HCT116 (cell line): Measurements from ENCODE around the gene LIX1. TPM values are rescaled to one million over a fixed set of nuclear protein-coding genes. Genes with fewer than 3 reads are reported as not detected.

Experiments used
- ATAC-seq: fragments of 200-7000 bp; cut with Tn5 transposase; 2 replicates; pipeline ENCODE4 v1.9.1; 2020; ENCODE audit warnings: mild to moderate bottlenecking, moderate library complexity
- BruUV-seq: library from RNA; stranded (reverse); fragments of 400-500 nt; replicated peaks from 2 replicates; lab custom pipeline; 2021; lab: Mats Ljungman, UMichigan
- CTCF ChIA-PET: fragments of 300-600 bp; sonication (Branson Sonifier 250); formaldehyde crosslinking; loops from one replicate; lab custom pipeline; 2021; ENCODE audit warnings: antibody characterized with exemption; lab: Charles Lee
- POLR2A ChIA-PET: fragments of 300-600, 350-600 bp; sonication (Branson Sonifier 250); formaldehyde crosslinking; loops from one replicate; lab custom pipeline; 2021; ENCODE audit warnings: antibody characterized with exemption; lab: Charles Lee
- RAD21 ChIA-PET, 2 experiments: fragments of 300-600 bp; sonication (Branson Sonifier 250); formaldehyde crosslinking; loops; one replicate each; lab custom pipeline; 2023; ENCODE audit warnings: low total read pairs in 2 of 2; ENCODE audit not compliant: uncharacterized antibody in 2 of 2, unreplicated experiment in 2 of 2, low non-redundant PET in 1 of 2; lab: Charles Lee
- DNase-seq: peaks from one replicate; pipeline ENCODE4 v3.0.0-alpha.2; 2010; ENCODE audit warnings: low read depth, low spot score
- H2AFZ ChIP-seq: fragments of 200-600 bp; shearing (Covaris generic), sonication (generic); 2 replicates; pipeline ENCODE4 v1.6.1; 2017; ENCODE audit warnings: low read depth, mixed run types, mixed read lengths, antibody characterized with exemption, low read length; ENCODE audit not compliant: poor library complexity, severe bottlenecking
- H3K27ac ChIP-seq: 2 replicates; pipeline ENCODE4 v1.5.1; 2012; ENCODE audit warnings: low read depth, low read length
- H3K27me3 ChIP-seq: fragments of 200-600 bp; sonication (generic); 2 replicates; pipeline ENCODE4 v1.6.1; 2016; ENCODE audit warnings: mixed run types, low read length, mixed read lengths; ENCODE audit not compliant: insufficient read depth
- H3K36me3 ChIP-seq, 2 experiments: fragments of 200-500 bp in 1 of 2; fragments of 200-600 bp in 1 of 2; sonication (Bioruptor generic) in 1 of 2; sonication (generic) in 1 of 2; 2 replicates each; pipeline versions ENCODE4 v1.5.1 to v1.6.1; 2014 to 2016; ENCODE audit warnings: low read length in 2 of 2, inconsistent platforms in 1 of 2, mixed read lengths in 1 of 2, mixed run types in 1 of 2; ENCODE audit not compliant: insufficient read depth in 2 of 2, control insufficient read depth in 1 of 2
- H3K4me1 ChIP-seq, 2 experiments: fragments of 200-600 bp in 1 of 2; sonication (generic) in 1 of 2; 2 replicates each; pipeline versions ENCODE4 v1.5.1 to v1.6.1; 2012 to 2017; ENCODE audit warnings: low read length in 2 of 2, inconsistent platforms in 1 of 2, mild to moderate bottlenecking in 1 of 2, mixed read lengths in 1 of 2, mixed run types in 1 of 2, moderate library complexity in 1 of 2; ENCODE audit not compliant: insufficient read depth in 2 of 2, control insufficient read depth in 1 of 2
- H3K4me2 ChIP-seq: fragments of 200-600 bp; sonication (generic); 2 replicates; pipeline ENCODE4 v1.6.1; 2017; ENCODE audit warnings: mixed run types, low read length, mixed read lengths
- H3K4me3 ChIP-seq, 2 experiments: fragments of 200-600 bp in 1 of 2; sonication (generic) in 1 of 2; replicated peaks in 1 of 2; 2 replicates each; pipeline ENCODE4 v1.5.1; 2011 to 2016; ENCODE audit warnings: low read length in 2 of 2, control low read depth in 1 of 2, low read depth in 1 of 2, mild to moderate bottlenecking in 1 of 2, mixed read lengths in 1 of 2, mixed run types in 1 of 2
- H3K79me2 ChIP-seq: fragments of 200-600 bp; sonication (generic); 2 replicates; pipeline ENCODE4 v1.6.1; 2017; ENCODE audit warnings: mild to moderate bottlenecking, mixed run types, low read length, moderate library complexity, mixed read lengths; ENCODE audit not compliant: insufficient read depth
- H3K9ac ChIP-seq: fragments of 200-600 bp; sonication (generic); 2 replicates; pipeline ENCODE4 v1.6.1; 2016; ENCODE audit warnings: low read length, mixed read lengths
- H3K9me2 ChIP-seq: fragments of 200-600 bp; sonication (generic), shearing (Covaris generic); 2 replicates; pipeline ENCODE4 v1.6.1; 2017; ENCODE audit warnings: mixed run types, mild to moderate bottlenecking, moderate library complexity; ENCODE audit not compliant: insufficient read depth
- H3K9me3 ChIP-seq, 2 experiments: fragments of 200-500 bp in 1 of 2; fragments of 200-600 bp in 1 of 2; sonication (Bioruptor generic) in 1 of 2; sonication (generic) in 1 of 2; 2 replicates each; pipeline ENCODE4 v1.6.1; 2014 to 2017; ENCODE audit warnings: low read length in 2 of 2, mixed read lengths in 2 of 2, inconsistent platforms in 1 of 2, low read depth in 1 of 2, mild to moderate bottlenecking in 1 of 2, mixed run types in 1 of 2, moderate library complexity in 1 of 2; ENCODE audit not compliant: control insufficient read depth in 1 of 2, insufficient read depth in 1 of 2
- H4K20me1 ChIP-seq: fragments of 200-600 bp; sonication (generic), shearing (Covaris generic); 2 replicates; pipeline ENCODE4 v1.6.1; 2017; ENCODE audit warnings: mixed run types, mild to moderate bottlenecking, moderate library complexity; ENCODE audit not compliant: insufficient read depth
- CBX3 ChIP-seq: IDR thresholded peaks from 2 replicates; pipeline ENCODE4 v1.6.1; 2012; ENCODE audit warnings: low read depth
- EGR1 ChIP-seq: IDR thresholded peaks from 2 replicates; pipeline ENCODE4 v1.6.1; 2012; ENCODE audit warnings: low read depth
- ELF1 ChIP-seq: IDR thresholded peaks from 2 replicates; pipeline ENCODE4 v1.6.1; 2012; ENCODE audit warnings: low read depth, borderline replicate concordance
- EZH2phosphoT487 ChIP-seq: fragments of 200-600 bp; IDR thresholded peaks from 2 replicates; pipeline ENCODE4 v1.6.1; 2018; ENCODE audit warnings: antibody characterized with exemption, borderline replicate concordance
- FOSL1 ChIP-seq: IDR thresholded peaks from 2 replicates; pipeline ENCODE4 v1.6.1; 2012; ENCODE audit warnings: low read depth
- JUND ChIP-seq: IDR thresholded peaks from 2 replicates; pipeline ENCODE4 v1.6.1; 2012
- POLR2A ChIP-seq: IDR thresholded peaks from 2 replicates; pipeline ENCODE4 v1.7.0; 2011; ENCODE audit warnings: borderline replicate concordance; ENCODE audit not compliant: insufficient read depth, insufficient read length; ENCODE audit errors: extremely low read depth
- POLR2AphosphoS5 ChIP-seq: IDR thresholded peaks from 2 replicates; pipeline ENCODE4 v1.6.1; 2011; ENCODE audit warnings: mild to moderate bottlenecking, low read depth, low read length, moderate library complexity
- RAD21 ChIP-seq: IDR thresholded peaks from 2 replicates; pipeline ENCODE4 v1.6.1; 2012; ENCODE audit warnings: low read depth, mild to moderate bottlenecking
- SIN3A ChIP-seq: IDR thresholded peaks from 2 replicates; pipeline ENCODE4 v1.6.1; 2012; ENCODE audit warnings: low read depth
- SP1 ChIP-seq: IDR thresholded peaks from 2 replicates; pipeline ENCODE4 v1.6.1; 2012; ENCODE audit warnings: low read depth
- SRF ChIP-seq: IDR thresholded peaks from 2 replicates; pipeline ENCODE4 v1.6.1; 2012; ENCODE audit warnings: low read depth
- TCF7L2 ChIP-seq: IDR thresholded peaks from 2 replicates; pipeline ENCODE4 v1.7.0; 2011; ENCODE audit warnings: borderline replicate concordance, inconsistent platforms; ENCODE audit not compliant: insufficient read depth, insufficient read length; ENCODE audit errors: extremely low read depth
- ZFX ChIP-seq: fragments of 450-650 bp; IDR thresholded peaks from 2 replicates; pipeline ENCODE4 v1.6.1; 2017
- intact Hi-C: fragments of 100-400 bp; cut with micrococcal nuclease; formaldehyde crosslinking; loops from 2 replicates; pipeline ENCODE4 v1.10.0; 2022
- total RNA-seq: library from RNA; stranded (reverse); gene quantifications from one replicate; pipeline ENCODE4 v1.2.1, GENCODE V29; 2021; ENCODE audit not compliant: unreplicated experiment
- TF ChIP-seq, protein P1 (sequence below): IDR thresholded peaks from 2 replicates; pipeline ENCODE4 v1.6.1; 2012; ENCODE audit warnings: low read depth
- TF ChIP-seq, protein P2 (sequence below): IDR thresholded peaks from 2 replicates; pipeline ENCODE4 v1.6.1; 2012
- TF ChIP-seq, protein P3 (sequence below): IDR thresholded peaks from 2 replicates; pipeline ENCODE4 v1.6.1; 2012

LIX1 gene
- total RNA-seq, 1 experiment from 2014 or later = not detected

DNA sequence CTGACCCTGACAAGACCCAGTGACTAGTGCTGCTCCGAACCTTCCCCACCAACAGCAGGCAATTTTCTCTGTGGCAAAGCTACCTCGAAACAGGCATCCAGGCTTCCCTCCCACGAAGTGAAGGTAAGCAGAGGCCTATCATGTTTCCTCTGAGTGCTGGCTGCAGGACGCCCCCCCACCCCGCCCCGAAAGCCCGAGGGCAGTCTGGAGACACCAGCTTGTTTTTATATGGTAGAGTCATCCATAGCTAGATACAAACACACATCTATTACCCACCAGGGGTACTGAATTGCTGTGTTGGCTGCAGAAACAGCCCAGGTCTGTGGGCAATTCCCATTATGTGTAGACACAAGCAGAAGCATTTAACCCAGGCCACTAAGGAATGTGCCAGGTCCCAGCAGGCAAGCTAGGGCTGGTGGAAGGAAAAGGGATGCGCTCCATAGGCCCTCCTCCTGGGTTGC, 40.4 kb downstream of the LIX1 start:
- no peaks in the 10 kb centered on the region for H3K36me3 ChIP-seq
- no peak for DNase-seq
- H3K9me3 ChIP-seq = no peaks in the 10 kb centered on the region
- POLR2A ChIA-PET = no interaction called here
- intact Hi-C loops = no loop called here
- H3K79me2 ChIP-seq = no peaks in the 10 kb centered on the region
- no TSS peak for BruUV-seq
- no peaks in the 10 kb centered on the region for H4K20me1 ChIP-seq
- no peaks in the 10 kb centered on the region for H3K4me1 ChIP-seq
- H3K27me3 ChIP-seq = no peaks in the 10 kb centered on the region
- no peak for TF ChIP-seq ZFX
- TF ChIP-seq SRF = no peak
- no peak for TF ChIP-seq SP1
- no peak for TF ChIP-seq JUND
- TF ChIP-seq ELF1 = no peak
- TF ChIP-seq CBX3 = no peak
- H3K27ac ChIP-seq = no peak overlapping the region
- H2AFZ ChIP-seq = no peak overlapping the region
- no peak overlapping the region for H3K4me2 ChIP-seq
- no peak overlapping the region for H3K4me3 ChIP-seq
- H3K9ac ChIP-seq = no peak overlapping the region
- no peak for ATAC-seq
- H3K9me2 ChIP-seq = no peaks in the 10 kb centered on the region
- CTCF ChIA-PET = no interaction called here
- RAD21 ChIA-PET = no interaction called here

DNA sequence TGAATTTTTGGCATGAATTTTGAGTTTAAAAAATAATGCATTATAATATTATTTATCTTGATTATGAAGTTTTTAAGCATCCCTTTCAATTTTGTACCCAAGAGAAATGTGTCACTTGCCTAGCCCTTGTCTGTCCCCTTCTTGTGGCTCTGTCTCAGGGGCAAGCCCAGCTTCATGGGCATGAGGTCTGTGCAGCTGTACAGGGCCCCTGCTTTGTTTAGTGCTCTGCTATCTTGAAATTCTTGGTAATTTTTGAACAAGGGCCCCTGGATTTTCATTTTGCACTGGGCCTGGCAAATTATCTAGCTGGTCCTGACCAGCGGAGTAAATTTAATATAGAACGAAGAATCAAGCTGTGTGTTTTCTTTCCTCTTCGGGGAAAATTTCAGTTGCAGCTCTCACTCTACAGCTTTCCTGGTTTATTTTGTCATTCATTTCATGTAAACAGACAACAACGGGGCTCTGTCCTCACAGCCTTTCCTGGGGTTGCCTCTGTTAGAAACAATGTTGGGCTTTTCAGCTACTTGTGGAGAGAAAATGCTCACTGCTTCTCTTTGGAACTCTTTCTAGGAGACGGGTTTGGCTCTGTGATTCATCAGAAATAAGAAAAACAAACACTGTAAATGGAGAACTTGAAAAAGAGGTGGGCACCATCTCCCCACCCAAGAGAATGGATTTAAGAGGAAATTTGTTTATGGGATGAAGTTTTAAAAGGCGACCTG, 41.1 kb downstream of the LIX1 start:
- intact Hi-C loops = no loop called here
- H3K36me3 ChIP-seq = no peaks in the 10 kb centered on the region
- H3K79me2 ChIP-seq = no peaks in the 10 kb centered on the region
- ChIA-PET RAD21 (no interaction called here), POLR2A (no interaction called here), CTCF (no interaction called here)
- no peak overlapping the region for H3K4me2 ChIP-seq
- no peaks in the 10 kb centered on the region for H3K9me2 ChIP-seq
- no peak overlapping the region for H3K27ac ChIP-seq
- H3K9me3 ChIP-seq = no peaks in the 10 kb centered on the region
- DNase-seq = no peak
- H3K4me3 ChIP-seq = no peak overlapping the region
- BruUV-seq = no TSS peak
- no peak overlapping the region for H2AFZ ChIP-seq
- ATAC-seq = no peak
- H4K20me1 ChIP-seq = no peaks in the 10 kb centered on the region
- H3K9ac ChIP-seq = no peak overlapping the region
- H3K27me3 ChIP-seq = no peaks in the 10 kb centered on the region
- H3K4me1 ChIP-seq = no peaks in the 10 kb centered on the region
- TF ChIP-seq, protein P1, sequence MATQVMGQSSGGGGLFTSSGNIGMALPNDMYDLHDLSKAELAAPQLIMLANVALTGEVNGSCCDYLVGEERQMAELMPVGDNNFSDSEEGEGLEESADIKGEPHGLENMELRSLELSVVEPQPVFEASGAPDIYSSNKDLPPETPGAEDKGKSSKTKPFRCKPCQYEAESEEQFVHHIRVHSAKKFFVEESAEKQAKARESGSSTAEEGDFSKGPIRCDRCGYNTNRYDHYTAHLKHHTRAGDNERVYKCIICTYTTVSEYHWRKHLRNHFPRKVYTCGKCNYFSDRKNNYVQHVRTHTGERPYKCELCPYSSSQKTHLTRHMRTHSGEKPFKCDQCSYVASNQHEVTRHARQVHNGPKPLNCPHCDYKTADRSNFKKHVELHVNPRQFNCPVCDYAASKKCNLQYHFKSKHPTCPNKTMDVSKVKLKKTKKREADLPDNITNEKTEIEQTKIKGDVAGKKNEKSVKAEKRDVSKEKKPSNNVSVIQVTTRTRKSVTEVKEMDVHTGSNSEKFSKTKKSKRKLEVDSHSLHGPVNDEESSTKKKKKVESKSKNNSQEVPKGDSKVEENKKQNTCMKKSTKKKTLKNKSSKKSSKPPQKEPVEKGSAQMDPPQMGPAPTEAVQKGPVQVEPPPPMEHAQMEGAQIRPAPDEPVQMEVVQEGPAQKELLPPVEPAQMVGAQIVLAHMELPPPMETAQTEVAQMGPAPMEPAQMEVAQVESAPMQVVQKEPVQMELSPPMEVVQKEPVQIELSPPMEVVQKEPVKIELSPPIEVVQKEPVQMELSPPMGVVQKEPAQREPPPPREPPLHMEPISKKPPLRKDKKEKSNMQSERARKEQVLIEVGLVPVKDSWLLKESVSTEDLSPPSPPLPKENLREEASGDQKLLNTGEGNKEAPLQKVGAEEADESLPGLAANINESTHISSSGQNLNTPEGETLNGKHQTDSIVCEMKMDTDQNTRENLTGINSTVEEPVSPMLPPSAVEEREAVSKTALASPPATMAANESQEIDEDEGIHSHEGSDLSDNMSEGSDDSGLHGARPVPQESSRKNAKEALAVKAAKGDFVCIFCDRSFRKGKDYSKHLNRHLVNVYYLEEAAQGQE = no peak
- TF ChIP-seq SIN3A (no peak), TCF7L2 (no peak), ELF1 (no peak), ZFX (no peak), POLR2AphosphoS5 (no peak), JUND (no peak), FOSL1 (no peak), POLR2A (no peak), EGR1 (no peak), RAD21 (no peak), CBX3 (no peak), EZH2phosphoT487 (no peak), SRF (no peak)
- TF ChIP-seq, protein P2, sequence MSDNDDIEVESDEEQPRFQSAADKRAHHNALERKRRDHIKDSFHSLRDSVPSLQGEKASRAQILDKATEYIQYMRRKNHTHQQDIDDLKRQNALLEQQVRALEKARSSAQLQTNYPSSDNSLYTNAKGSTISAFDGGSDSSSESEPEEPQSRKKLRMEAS = no peak
- TF ChIP-seq, protein P3, sequence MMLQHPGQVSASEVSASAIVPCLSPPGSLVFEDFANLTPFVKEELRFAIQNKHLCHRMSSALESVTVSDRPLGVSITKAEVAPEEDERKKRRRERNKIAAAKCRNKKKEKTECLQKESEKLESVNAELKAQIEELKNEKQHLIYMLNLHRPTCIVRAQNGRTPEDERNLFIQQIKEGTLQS = no peak
